ENCODE measurements around the gene TERB1.

Gene TERB1

GRCh38 chr16:66842765-66843164 lies 41.4 kb upstream of the TERB1 start:
- H3K4me3 ChIP-seq (replicated peaks; ENCODE audit: low read depth, low read length): no peak overlapping the region
- TF ChIP-seq CTCF (IDR thresholded peaks at IDR 0.05; ENCODE audit: low read depth, low read length, missing control alignments): no peak
- DNase-seq (ENCODE audit: extremely low read depth, low read depth): no peak

GRCh38 chr16:66841366-66841765 lies 40.0 kb upstream of the TERB1 start:
- H3K4me3 ChIP-seq (replicated peaks; ENCODE audit: low read depth, low read length): no peak overlapping the region
- DNase-seq (ENCODE audit: extremely low read depth, low read depth): no peak

DNA sequence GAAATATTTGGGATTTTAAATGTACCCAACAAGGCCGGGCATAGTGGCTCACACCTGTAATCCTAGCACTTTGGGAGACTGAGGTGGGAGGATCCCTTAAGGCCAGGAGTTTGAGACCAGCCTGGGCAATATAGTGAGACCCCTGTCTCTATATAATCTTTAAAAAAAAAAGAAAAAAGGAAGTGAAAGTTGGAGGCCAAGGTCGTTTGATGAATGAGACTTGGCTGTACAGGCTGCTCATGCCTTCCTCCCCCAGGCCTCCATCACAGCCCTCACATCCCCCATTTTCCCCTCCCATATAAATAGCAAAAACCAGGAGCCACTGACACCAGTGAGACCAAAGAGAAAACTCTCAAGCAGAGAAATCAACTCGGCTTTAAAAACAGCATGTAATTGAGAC lies 39.5 kb upstream of the TERB1 start:
- no peak overlapping the region for H3K4me3 ChIP-seq (replicated peaks; ENCODE audit: low read depth, low read length)
- DNase-seq (ENCODE audit: extremely low read depth, low read depth): no peak
- no peak for TF ChIP-seq CTCF (IDR thresholded peaks at IDR 0.05; ENCODE audit: low read depth, low read length, missing control alignments)

More at GRCh38 chr16:66841366-66841765, 40.0 kb upstream of the TERB1 start:
- no peak for TF ChIP-seq CTCF (IDR thresholded peaks at IDR 0.05; ENCODE audit: low read depth, low read length, missing control alignments)

DNA sequence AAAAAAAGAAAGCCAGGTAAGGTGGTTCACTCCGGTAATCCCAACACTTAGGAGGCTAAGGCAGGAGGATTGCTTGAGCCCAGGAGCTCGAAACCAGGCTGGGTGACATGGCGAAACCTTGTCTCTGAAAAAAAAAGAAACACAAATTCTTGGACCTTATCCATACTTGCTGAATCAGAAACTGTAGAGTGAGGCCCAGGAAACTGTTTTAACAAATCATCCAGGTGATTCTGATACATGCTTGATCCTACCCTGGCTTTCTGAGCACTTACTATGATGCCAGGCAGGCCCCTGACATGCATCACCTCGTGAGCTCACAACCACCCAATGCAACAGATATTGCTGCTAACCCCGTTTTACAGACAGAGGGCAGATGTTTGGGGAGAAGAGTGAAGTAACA lies 33.4 kb upstream of the TERB1 start:
- DNase-seq (ENCODE audit: extremely low read depth, low read depth): no peak
- no peak for TF ChIP-seq CTCF (IDR thresholded peaks at IDR 0.05; ENCODE audit: low read depth, low read length, missing control alignments)
- no peak overlapping the region for H3K4me3 ChIP-seq (replicated peaks; ENCODE audit: low read depth, low read length)

GRCh38 chr16:66832661-66833305 lies 31.4 kb upstream of the TERB1 start:
- no peak for TF ChIP-seq CTCF (IDR thresholded peaks at IDR 0.05; ENCODE audit: low read depth, low read length, missing control alignments)
- H3K4me3 ChIP-seq (replicated peaks; ENCODE audit: low read depth, low read length): no peak overlapping the region
- DNase-seq (ENCODE audit: extremely low read depth, low read depth): peak; percentile 10

- DNase-seq (ENCODE audit: extremely low read depth, low read depth): no peak
- TF ChIP-seq CTCF (IDR thresholded peaks at IDR 0.05; ENCODE audit: low read depth, low read length, missing control alignments): no peak
- H3K4me3 ChIP-seq (replicated peaks; ENCODE audit: low read depth, low read length): no peak overlapping the region
Observed at GRCh38 chr16:66832190-66832589, 30.8 kb upstream of the TERB1 start.

Measured in HFF-Myc (cell line).